Kidney epithelial cell (primary cell): ENCODE data around the gene SSH3. TPM values are rescaled to one million over a fixed set of nuclear protein-coding genes. Genes with fewer than 3 reads are reported as not detected.

Experiments
- DNase-seq: peaks from one replicate; pipeline ENCODE4 v3.0.0-alpha.2; 2010; ENCODE audit warnings: low read depth
- H3K27me3 ChIP-seq: 2 replicates; pipeline ENCODE4 v1.6.0; 2011; ENCODE audit warnings: low read length; ENCODE audit not compliant: control insufficient read depth, insufficient read depth
- H3K36me3 ChIP-seq: 2 replicates; pipeline ENCODE4 v1.5.1; 2011; ENCODE audit warnings: low read length; ENCODE audit not compliant: control insufficient read depth, insufficient read depth
- H3K4me3 ChIP-seq: 2 replicates; pipeline ENCODE4 v1.5.1; 2011; ENCODE audit warnings: low read depth, mild to moderate bottlenecking, control low read depth, low read length
- CTCF ChIP-seq: IDR thresholded peaks from 2 replicates; pipeline ENCODE4 v1.5.1; 2011; ENCODE audit warnings: mild to moderate bottlenecking, moderate library complexity, low read length, control low read depth, inconsistent platforms; ENCODE audit not compliant: insufficient read depth, poor library complexity, severe bottlenecking
- total RNA-seq: library from RNA; depleted of rRNA; stranded (reverse); fragments of >200 nt; gene quantifications from 2 replicates; pipeline ENCODE4 v1.2.3, GENCODE V29; 2015

SSH3 gene
- total RNA-seq, 1 donor from 2014 or later: 39.9 TPM

- DNase-seq: no peak
- TF ChIP-seq CTCF: no peak
- H3K36me3 ChIP-seq: peaks cover 2% of the 10 kb centered on the region
- peak overlapping the region; percentile 65 for H3K4me3 ChIP-seq
- H3K27me3 ChIP-seq: no peaks in the 10 kb centered on the region
These were observed 35.9 kb upstream of the SSH3 start for GRCh38 chr11:67267188-67268080.

- H3K4me3 ChIP-seq: no peak overlapping the region
- no peak for DNase-seq
- no peak for TF ChIP-seq CTCF
- peaks cover 2% of the 10 kb centered on the region for H3K36me3 ChIP-seq
- no peaks in the 10 kb centered on the region for H3K27me3 ChIP-seq
These were observed 35.0 kb upstream of the SSH3 start for GRCh38 chr11:67268081-67268961.

GRCh38 chr11:67268962-67269268 is 34.4 kb upstream of the SSH3 start:
- H3K4me3 ChIP-seq: no peak overlapping the region
- peaks cover 2% of the 10 kb centered on the region for H3K36me3 ChIP-seq
- no peak for DNase-seq
- no peak for TF ChIP-seq CTCF
- no peaks in the 10 kb centered on the region for H3K27me3 ChIP-seq

GRCh38 chr11:67269401-67270255 is 33.7 kb upstream of the SSH3 start:
- no peak for DNase-seq
- Histone ChIP-seq H3K4me3 (peak overlapping the region; percentile 2), H3K36me3 (peaks cover 2% of the 10 kb centered on the region), H3K27me3 (no peaks in the 10 kb centered on the region)
- TF ChIP-seq CTCF: no peak

GRCh38 chr11:67270256-67271204 is 32.8 kb upstream of the SSH3 start:
- TF ChIP-seq CTCF: no peak
- DNase-seq: peak; percentile 82
- H3K4me3 ChIP-seq: peak overlapping the region; percentile 2
- H3K36me3 ChIP-seq: peaks cover 2% of the 10 kb centered on the region
- H3K27me3 ChIP-seq: no peaks in the 10 kb centered on the region
